ENCODE results near the gene RTL10. TPM values are rescaled to one million over a fixed set of nuclear protein-coding genes. Genes with fewer than 3 reads are reported as not detected.

Gene RTL10
- total RNA-seq, 5 donors from 2014 or later (not counting 1 experiment from before 2014, with no cell fraction given): 21.1 to 35.1 (median 28.5) TPM

GRCh38 chr22:19822301-19823117 lies 32.2 kb downstream of the RTL10 start:
- CTCF ChIA-PET: no interaction called here
- DNase-seq (peak in 2 of 35 experiments; percentile 10 to 20), ATAC-seq (replicated peaks in 1 of 4) (no peak)
- Mint-ChIP-seq H3K36me3 (peaks cover 11% of the 10 kb centered on the region), H3K4me3 (no peak overlapping the region), H3K9me3 (no peaks in the 10 kb centered on the region), H3K27ac (no peak overlapping the region), H3K27me3 (no peaks in the 10 kb centered on the region), H3K4me1 (peaks cover 0 to 9% (median 5%) of the 10 kb centered on the region in 3 donors)
- POLR2A ChIA-PET: no interaction called here
- no peak overlapping the region for H3K4me3 ChIP-seq (ENCODE audit: control insufficient read depth in 1 of 2, extremely low read depth in 1 of 2, low read length in 1 of 2)
- no peak overlapping the region for H3K27ac ChIP-seq (ENCODE audit: low read length)
- no peaks in the 10 kb centered on the region for H3K9me3 ChIP-seq
- no peaks in the 10 kb centered on the region for H3K27me3 ChIP-seq (replicated peaks in 1 of 2; ENCODE audit: control insufficient read depth in 2 of 2, extremely low read depth in 1 of 2, insufficient read depth in 2 of 2, low read length in 1 of 2)
- peaks cover 0 to 3% of the 10 kb centered on the region in 2 donors for H3K36me3 ChIP-seq (ENCODE audit: control insufficient read depth in 2 of 2, extremely low read depth in 1 of 2, insufficient read depth in 1 of 2, low read length in 1 of 2)
- 86% methylated on average over 7 of the region's 18 CpGs for WGBS (ENCODE audit: insufficient coverage)
- no peaks in the 10 kb centered on the region for H3K4me1 ChIP-seq (ENCODE audit: control insufficient read depth in 1 of 2, extremely low read depth in 1 of 2, insufficient read depth in 2 of 2, low read length in 2 of 2)

- Mint-ChIP-seq H3K4me3 (no peak overlapping the region), H3K4me1 (peaks cover 0 to 8% (median 5%) of the 10 kb centered on the region in 3 donors), H3K27ac (no peak overlapping the region), H3K9me3 (no peaks in the 10 kb centered on the region), H3K27me3 (no peaks in the 10 kb centered on the region), H3K36me3 (peaks cover 9% of the 10 kb centered on the region)
- WGBS (ENCODE audit: insufficient coverage): 91% methylated on average over 12 of the region's 20 CpGs
- H3K27me3 ChIP-seq (replicated peaks in 1 of 2; ENCODE audit: control insufficient read depth in 2 of 2, extremely low read depth in 1 of 2, insufficient read depth in 2 of 2, low read length in 1 of 2): no peaks in the 10 kb centered on the region
- H3K4me3 ChIP-seq (ENCODE audit: control insufficient read depth in 1 of 2, extremely low read depth in 1 of 2, low read length in 1 of 2): no peak overlapping the region
- ChIA-PET CTCF (no interaction called here), POLR2A (no interaction called here)
- DNase-seq (peak in 2 of 35 experiments; percentile 9 to 20), ATAC-seq (replicated peaks in 1 of 4) (no peak)
- peaks cover 0 to 3% of the 10 kb centered on the region in 2 donors for H3K36me3 ChIP-seq (ENCODE audit: control insufficient read depth in 2 of 2, extremely low read depth in 1 of 2, insufficient read depth in 1 of 2, low read length in 1 of 2)
- H3K4me1 ChIP-seq (ENCODE audit: control insufficient read depth in 1 of 2, extremely low read depth in 1 of 2, insufficient read depth in 2 of 2, low read length in 2 of 2): no peaks in the 10 kb centered on the region
- no peaks in the 10 kb centered on the region for H3K9me3 ChIP-seq
- no peak overlapping the region for H3K27ac ChIP-seq (ENCODE audit: low read length)
Measured at GRCh38 chr22:19821523-19822300, 33.0 kb downstream of the RTL10 start.

DNA sequence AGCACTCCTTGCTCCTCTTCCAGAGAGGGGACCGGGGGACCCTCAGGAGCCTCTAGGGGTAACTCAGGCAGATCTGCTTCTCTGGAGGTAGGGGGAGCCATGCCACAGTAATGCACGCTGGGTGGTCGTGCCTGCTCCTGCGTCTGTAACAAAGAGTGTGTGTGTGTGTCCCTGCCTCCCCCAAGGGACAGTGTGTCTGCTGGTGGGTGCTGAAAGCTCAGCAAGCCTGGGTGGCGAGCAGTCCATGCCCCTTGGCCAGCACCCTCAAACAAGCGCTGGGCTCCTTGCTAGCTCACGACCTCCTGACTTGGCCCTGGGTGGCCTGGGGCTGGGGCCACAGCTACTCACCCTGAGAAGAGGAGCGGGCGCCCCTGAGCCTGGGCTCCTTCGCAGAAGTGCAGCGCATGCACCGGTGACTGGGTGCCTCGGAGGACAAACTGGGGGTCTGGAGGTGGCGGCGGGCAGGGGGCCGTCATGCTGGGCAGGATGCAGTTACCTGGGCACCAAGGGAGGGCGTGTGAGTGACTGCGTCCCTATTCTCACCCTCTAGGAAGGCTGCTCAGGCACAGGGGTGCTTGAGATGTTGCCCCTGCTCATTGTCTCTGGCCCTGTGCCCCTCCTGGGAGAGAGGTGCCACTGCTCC lies 33.7 kb downstream of the RTL10 start:
- DNase-seq: peak in 2 of 35 experiments; percentile 4 to 19
- peaks cover 7% of the 10 kb centered on the region for H3K36me3 Mint-ChIP-seq
- Histone ChIP-seq H3K4me3 (ENCODE audit: control insufficient read depth in 1 of 2, extremely low read depth in 1 of 2, low read length in 1 of 2) (no peak overlapping the region), H3K9me3 (no peaks in the 10 kb centered on the region), H3K4me1 (ENCODE audit: control insufficient read depth in 1 of 2, extremely low read depth in 1 of 2, insufficient read depth in 2 of 2, low read length in 2 of 2) (no peaks in the 10 kb centered on the region), H3K36me3 (ENCODE audit: control insufficient read depth in 2 of 2, extremely low read depth in 1 of 2, insufficient read depth in 1 of 2, low read length in 1 of 2) (peaks cover 0 to 3% of the 10 kb centered on the region in 2 donors), H3K27me3 (replicated peaks in 1 of 2; ENCODE audit: control insufficient read depth in 2 of 2, extremely low read depth in 1 of 2, insufficient read depth in 2 of 2, low read length in 1 of 2) (no peaks in the 10 kb centered on the region), H3K27ac (ENCODE audit: low read length) (no peak overlapping the region)
- WGBS (ENCODE audit: insufficient coverage): 97% methylated on average over 12 of the region's 18 CpGs
- ChIA-PET CTCF (no interaction called here), POLR2A (no interaction called here)
- H3K4me3 Mint-ChIP-seq: no peak overlapping the region
- H3K27ac Mint-ChIP-seq: no peak overlapping the region
- no peaks in the 10 kb centered on the region for H3K27me3 Mint-ChIP-seq
- H3K9me3 Mint-ChIP-seq: no peaks in the 10 kb centered on the region
- H3K4me1 Mint-ChIP-seq: peaks cover 0 to 6% (median 4%) of the 10 kb centered on the region in 3 donors
- ATAC-seq (replicated peaks in 1 of 4): no peak

DNA sequence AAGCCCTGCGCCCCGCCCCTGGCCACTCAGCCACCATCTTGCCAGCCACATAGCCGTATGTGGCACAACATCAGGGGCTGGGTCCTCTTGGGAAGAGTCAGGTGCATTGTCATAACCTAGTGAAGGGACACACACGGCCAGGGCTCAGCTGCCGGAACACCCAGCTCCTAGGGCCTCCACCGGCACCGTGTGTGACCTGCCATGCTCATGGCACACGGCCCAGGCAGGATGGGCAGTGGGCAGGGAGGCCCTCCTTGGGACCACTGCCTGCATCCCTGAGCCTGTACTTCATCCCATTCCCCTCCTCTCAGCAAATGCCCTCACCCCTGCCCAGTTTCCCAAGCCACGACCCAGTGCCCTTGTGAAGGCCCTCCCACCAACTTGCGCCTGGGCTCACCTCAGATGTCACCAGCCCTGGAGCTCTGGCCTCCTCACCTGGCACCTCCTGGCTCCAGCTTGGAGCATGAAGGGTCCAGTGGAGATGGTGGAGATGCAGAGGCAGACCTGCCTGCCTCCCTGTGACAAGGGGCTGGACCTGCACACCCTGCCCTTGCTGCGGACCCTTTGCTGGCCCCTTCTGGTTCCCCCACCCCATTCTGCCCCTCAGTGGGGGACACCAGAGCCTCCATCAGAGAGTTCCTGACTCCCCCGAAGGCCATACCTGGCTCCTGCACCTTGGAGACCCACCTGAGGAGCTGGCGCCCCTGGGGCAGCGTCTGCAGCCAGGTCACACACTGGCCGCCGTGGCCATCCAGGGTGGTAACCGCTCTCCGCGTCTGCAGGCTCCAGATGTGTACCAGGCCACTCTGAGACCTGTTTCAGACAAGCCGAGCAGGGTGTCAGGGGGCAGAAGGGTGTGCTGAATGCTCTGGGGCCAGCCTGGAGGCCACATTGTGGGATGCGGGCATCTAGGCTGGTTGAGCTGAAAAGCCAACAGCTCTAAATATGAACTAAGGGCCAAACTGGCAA lies 34.5 kb downstream of the RTL10 start:
- Mint-ChIP-seq H3K9me3 (no peaks in the 10 kb centered on the region), H3K4me3 (no peak overlapping the region), H3K27ac (no peak overlapping the region), H3K27me3 (no peaks in the 10 kb centered on the region), H3K36me3 (peaks cover 8% of the 10 kb centered on the region), H3K4me1 (peaks cover 0 to 6% (median 4%) of the 10 kb centered on the region in 3 donors)
- H3K4me3 ChIP-seq (ENCODE audit: control insufficient read depth in 1 of 2, extremely low read depth in 1 of 2, low read length in 1 of 2): no peak overlapping the region
- no peaks in the 10 kb centered on the region for H3K4me1 ChIP-seq (ENCODE audit: control insufficient read depth in 1 of 2, extremely low read depth in 1 of 2, insufficient read depth in 2 of 2, low read length in 2 of 2)
- ChIA-PET POLR2A (no interaction called here), CTCF (no interaction called here)
- ATAC-seq (replicated peaks in 1 of 4): no peak
- DNase-seq: peak in 2 of 35 experiments; percentile 7 to 19
- H3K27ac ChIP-seq (ENCODE audit: low read length): no peak overlapping the region
- no peaks in the 10 kb centered on the region for H3K27me3 ChIP-seq (replicated peaks in 1 of 2; ENCODE audit: control insufficient read depth in 2 of 2, extremely low read depth in 1 of 2, insufficient read depth in 2 of 2, low read length in 1 of 2)
- 96% methylated on average over 18 of the region's 21 CpGs for WGBS (ENCODE audit: insufficient coverage)
- no peaks in the 10 kb centered on the region for H3K9me3 ChIP-seq
- peaks cover 0 to 3% of the 10 kb centered on the region in 2 donors for H3K36me3 ChIP-seq (ENCODE audit: control insufficient read depth in 2 of 2, extremely low read depth in 1 of 2, insufficient read depth in 1 of 2, low read length in 1 of 2)

DNA sequence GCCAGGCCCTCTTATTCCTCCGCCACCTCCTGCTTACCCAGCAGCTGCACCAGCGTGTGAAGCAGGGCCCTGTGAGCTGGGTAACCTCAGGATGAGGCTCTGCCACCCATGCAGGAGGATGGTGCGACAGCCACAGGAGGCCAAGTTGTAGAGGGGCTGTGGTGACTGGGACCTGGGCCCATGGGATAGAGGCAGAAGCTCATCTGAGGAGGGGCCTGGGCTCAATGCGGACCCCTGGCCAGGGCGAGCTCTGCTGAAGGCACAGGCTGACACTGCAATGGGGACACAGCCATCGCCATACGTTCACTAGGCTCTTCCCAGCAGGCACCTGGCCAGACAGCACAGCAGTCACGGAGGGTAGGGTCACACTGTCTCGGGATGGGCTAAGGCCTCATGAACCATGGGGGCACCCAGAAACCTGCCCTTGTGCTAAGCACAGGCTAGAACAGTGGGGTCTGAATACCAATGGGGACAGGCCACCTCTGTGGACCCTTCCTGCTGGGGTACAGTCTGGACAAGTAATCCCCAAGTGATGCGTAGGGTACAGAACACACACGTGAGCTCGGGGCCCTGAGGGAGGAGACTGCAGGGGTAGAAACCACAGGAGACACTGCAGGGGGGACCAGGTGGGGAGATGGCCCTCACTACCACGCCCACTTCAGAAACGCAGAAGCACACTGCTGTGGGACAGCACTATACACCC lies 35.3 kb downstream of the RTL10 start:
- Mint-ChIP-seq H3K9me3 (no peaks in the 10 kb centered on the region), H3K27me3 (no peaks in the 10 kb centered on the region), H3K36me3 (peaks cover 16% of the 10 kb centered on the region), H3K27ac (no peak overlapping the region), H3K4me1 (peaks cover 0 to 6% (median 4%) of the 10 kb centered on the region in 3 donors), H3K4me3 (no peak overlapping the region)
- Histone ChIP-seq H3K27ac (ENCODE audit: low read length) (no peak overlapping the region), H3K4me3 (ENCODE audit: control insufficient read depth in 1 of 2, extremely low read depth in 1 of 2, low read length in 1 of 2) (no peak overlapping the region), H3K36me3 (ENCODE audit: control insufficient read depth in 2 of 2, extremely low read depth in 1 of 2, insufficient read depth in 1 of 2, low read length in 1 of 2) (peaks cover 3 to 4% of the 10 kb centered on the region in 2 donors), H3K4me1 (ENCODE audit: control insufficient read depth in 1 of 2, extremely low read depth in 1 of 2, insufficient read depth in 2 of 2, low read length in 2 of 2) (no peaks in the 10 kb centered on the region), H3K9me3 (no peaks in the 10 kb centered on the region), H3K27me3 (replicated peaks in 1 of 2; ENCODE audit: control insufficient read depth in 2 of 2, extremely low read depth in 1 of 2, insufficient read depth in 2 of 2, low read length in 1 of 2) (no peaks in the 10 kb centered on the region)
- ChIA-PET POLR2A (no interaction called here), CTCF (no interaction called here)
- WGBS (ENCODE audit: insufficient coverage): 92% methylated on average over 12 of the region's 14 CpGs
- peak in 2 of 35 experiments; percentile 12 to 17 for DNase-seq
- no peak for ATAC-seq (replicated peaks in 1 of 4)

Data from T-cell (primary cell).